ENCODE measurements around the gene PDLIM1.

DNA sequence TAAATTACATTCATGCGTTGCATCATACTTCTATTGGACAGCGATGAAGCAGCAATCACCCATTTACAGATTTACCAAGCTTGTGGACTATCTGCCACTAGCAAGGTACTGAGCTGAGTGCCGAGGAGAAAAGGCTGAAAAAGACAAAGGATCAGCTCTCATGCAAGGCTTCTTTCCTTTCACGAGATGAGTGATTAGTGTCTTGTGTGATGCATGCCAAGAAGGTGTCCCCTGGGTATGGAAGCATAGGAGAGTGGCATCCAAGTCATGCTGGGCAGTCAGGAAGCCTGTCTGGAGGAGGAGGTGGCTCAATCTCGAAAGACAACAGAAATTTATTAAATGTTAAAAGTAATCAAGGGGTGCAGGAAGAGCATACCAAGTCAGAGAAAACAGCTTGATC is 55.9 kb downstream of the PDLIM1 start:
- TF ChIP-seq POLR2A (IDR thresholded peaks at IDR 0.05) (no peak), POLR2AphosphoS5 (IDR thresholded peaks at IDR 0.05) (no peak), EP300 (IDR thresholded peaks at IDR 0.05) (no peak)
- TF ChIP-seq, protein P1, sequence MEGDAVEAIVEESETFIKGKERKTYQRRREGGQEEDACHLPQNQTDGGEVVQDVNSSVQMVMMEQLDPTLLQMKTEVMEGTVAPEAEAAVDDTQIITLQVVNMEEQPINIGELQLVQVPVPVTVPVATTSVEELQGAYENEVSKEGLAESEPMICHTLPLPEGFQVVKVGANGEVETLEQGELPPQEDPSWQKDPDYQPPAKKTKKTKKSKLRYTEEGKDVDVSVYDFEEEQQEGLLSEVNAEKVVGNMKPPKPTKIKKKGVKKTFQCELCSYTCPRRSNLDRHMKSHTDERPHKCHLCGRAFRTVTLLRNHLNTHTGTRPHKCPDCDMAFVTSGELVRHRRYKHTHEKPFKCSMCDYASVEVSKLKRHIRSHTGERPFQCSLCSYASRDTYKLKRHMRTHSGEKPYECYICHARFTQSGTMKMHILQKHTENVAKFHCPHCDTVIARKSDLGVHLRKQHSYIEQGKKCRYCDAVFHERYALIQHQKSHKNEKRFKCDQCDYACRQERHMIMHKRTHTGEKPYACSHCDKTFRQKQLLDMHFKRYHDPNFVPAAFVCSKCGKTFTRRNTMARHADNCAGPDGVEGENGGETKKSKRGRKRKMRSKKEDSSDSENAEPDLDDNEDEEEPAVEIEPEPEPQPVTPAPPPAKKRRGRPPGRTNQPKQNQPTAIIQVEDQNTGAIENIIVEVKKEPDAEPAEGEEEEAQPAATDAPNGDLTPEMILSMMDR (IDR thresholded peaks at IDR 0.05) = no peak
